K562 (cell line): ENCODE measurements around the gene GPAT3. TPM values are rescaled to one million over a fixed set of nuclear protein-coding genes. Genes with fewer than 3 reads are reported as not detected.

ENCODE experiments used
- BDP1 ChIP-seq: IDR thresholded peaks from 3 replicates; pipeline ENCODE4 v1.6.1; 2011; ENCODE audit not compliant: insufficient read length, insufficient read depth
- CREM ChIP-seq: IDR thresholded peaks from 2 replicates; pipeline ENCODE4 v1.6.1; 2014; ENCODE audit warnings: antibody characterized with exemption, low read depth
- EP300 ChIP-seq: IDR thresholded peaks from 2 replicates; pipeline ENCODE4 v1.6.1; 2012; ENCODE audit warnings: low read length, improper control_type of control experiment
- FOXM1 ChIP-seq, 2 experiments: fragments of 450-650 bp in 1 of 2; sonication (generic) in 1 of 2; formaldehyde crosslinking in 1 of 2; IDR thresholded peaks; 2 replicates each; pipeline versions ENCODE4 v1.6.1 to v1.9.0; 2017 to 2022; ENCODE audit warnings: low read depth in 2 of 2, mild to moderate bottlenecking in 2 of 2, missing genetic modification reagents in 1 of 2, moderate library complexity in 1 of 2
- MEIS2 ChIP-seq: fragments of 450-650 bp; IDR thresholded peaks from 2 replicates; pipeline ENCODE4 v1.6.1; 2014; ENCODE audit warnings: mild to moderate bottlenecking; ENCODE audit not compliant: partially characterized antibody
- PCBP1 ChIP-seq: fragments of 200-400 bp; formaldehyde crosslinking; IDR thresholded peaks from 2 replicates; pipeline ENCODE4 v1.6.1; 2018; ENCODE audit warnings: mild to moderate bottlenecking, low read depth, low read length; ENCODE audit not compliant: poor library complexity, severe bottlenecking
- PHB2 ChIP-seq: fragments of 450-650 bp; IDR thresholded peaks from 2 replicates; pipeline ENCODE4 v1.6.1; 2017; ENCODE audit warnings: low read depth
- PPARD ChIP-seq: fragments of 250-450 bp; sonication (Bioruptor Pico); IDR thresholded peaks from 2 replicates; pipeline ENCODE4 v1.8.0; 2022; ENCODE audit warnings: inconsistent platforms, mild to moderate bottlenecking, moderate library complexity
- SPI1 ChIP-seq: IDR thresholded peaks from 2 replicates; pipeline ENCODE4 v1.6.1; 2011; ENCODE audit warnings: low read depth, low read length, control low read depth, borderline replicate concordance
- SRF ChIP-seq, 2 experiments: fragments of 250-450, 450-650 bp in 1 of 2; sonication (Bioruptor Pico) in 1 of 2; sonication (generic) in 1 of 2; formaldehyde crosslinking; IDR thresholded peaks; 2 replicates each; pipeline versions ENCODE4 v1.5.0 to v1.5.1; 2020 to 2022; ENCODE audit warnings: mild to moderate bottlenecking in 1 of 2, missing genetic modification reagents in 1 of 2
- ZNF232 ChIP-seq: sonication (generic); formaldehyde crosslinking; IDR thresholded peaks from 2 replicates; pipeline ENCODE4 v1.8.0; 2022; ENCODE audit warnings: mild to moderate bottlenecking, missing genetic modification reagents
- ZSCAN29 ChIP-seq: fragments of 450-650 bp; IDR thresholded peaks from 2 replicates; pipeline ENCODE4 v1.6.1; 2017
- ZSCAN32 ChIP-seq: fragments of 450-650 bp; formaldehyde crosslinking; IDR thresholded peaks from 2 replicates; pipeline ENCODE4 v1.4.0; 2020; ENCODE audit warnings: mild to moderate bottlenecking, moderate library complexity
- ZZZ3 ChIP-seq: fragments of 450-650 bp; IDR thresholded peaks from 2 replicates; pipeline ENCODE4 v1.6.1; 2016; ENCODE audit warnings: antibody characterized with exemption, mild to moderate bottlenecking, moderate library complexity
- polyA plus RNA-seq, 8 experiments: library from polyadenylated mRNA; depleted of rRNA in 4 of 8; stranded (reverse) in 5 of 8; unstranded in 3 of 8; fragments of >200 nt; fragmentation: Nextera tagmentation in 2 of 8; fragmentation: Illumina TruSeq in 1 of 8; extraction: Ambion mirVana in 2 of 8; extraction: Trizol in 1 of 8; gene quantifications; 2 replicates each; pipeline versions ENCODE4 v1.2.1 to v1.2.3, GENCODE V29; 2011 to 2014; ENCODE audit warnings: inconsistent platforms in 1 of 8, missing spikeins in 1 of 8
- total RNA-seq, 7 experiments: library from RNA; depleted of rRNA in 6 of 7; stranded (reverse); fragments of >200 nt in 6 of 7; fragmentation: Illumina TruSeq in 2 of 7; extraction: Trizol in 2 of 7; gene quantifications; 2 replicates each; pipeline versions ENCODE4 v1.2.1 to v1.2.3, GENCODE V29; 2011 to 2021; ENCODE audit warnings: low replicate concordance in 1 of 7
- TF ChIP-seq, protein P1 (sequence below): sonication (generic); formaldehyde crosslinking; IDR thresholded peaks from 2 replicates; pipeline ENCODE4 v1.8.1; 2023; ENCODE audit warnings: mild to moderate bottlenecking, missing genetic modification reagents
- TF ChIP-seq, protein P2 (sequence below): fragments of 250-450 bp; sonication (Bioruptor Pico); IDR thresholded peaks from 2 replicates; pipeline ENCODE4 v1.8.0; 2022; ENCODE audit warnings: inconsistent platforms, mild to moderate bottlenecking, moderate library complexity, borderline replicate concordance
- TF ChIP-seq, protein P3 (sequence below): IDR thresholded peaks from 3 replicates; pipeline ENCODE4 v1.6.1; 2011; ENCODE audit warnings: borderline replicate concordance, mild to moderate bottlenecking, moderate library complexity; ENCODE audit not compliant: insufficient read length; ENCODE audit errors: extremely low read depth
- TF ChIP-seq, protein P4 (sequence below), 3 experiments: fragments of 200-800 bp in 1 of 3; sonication (Bioruptor generic) in 1 of 3; sonication (generic) in 1 of 3; formaldehyde crosslinking in 1 of 3; IDR thresholded peaks; 2 replicates each; pipeline versions ENCODE4 v1.6.1 to v1.8.0; 2016 to 2022; ENCODE audit warnings: mild to moderate bottlenecking in 2 of 3, missing compliant biosample characterization in 2 of 3, missing genetic modification characterization in 2 of 3, missing genetic modification reagents in 1 of 3
- TF ChIP-seq, protein P5 (sequence below): sonication (generic); formaldehyde crosslinking; IDR thresholded peaks from 2 replicates; pipeline ENCODE4 v1.8.0; 2023; ENCODE audit warnings: mild to moderate bottlenecking, missing genetic modification reagents

The GPAT3 gene
- total and polyA plus RNA-seq, 9 of the 15 experiments (the other 6 are each of a cell fraction or from before 2014, with no cell fraction given): 4.1 to 16.1 (median 13.1) TPM

DNA sequence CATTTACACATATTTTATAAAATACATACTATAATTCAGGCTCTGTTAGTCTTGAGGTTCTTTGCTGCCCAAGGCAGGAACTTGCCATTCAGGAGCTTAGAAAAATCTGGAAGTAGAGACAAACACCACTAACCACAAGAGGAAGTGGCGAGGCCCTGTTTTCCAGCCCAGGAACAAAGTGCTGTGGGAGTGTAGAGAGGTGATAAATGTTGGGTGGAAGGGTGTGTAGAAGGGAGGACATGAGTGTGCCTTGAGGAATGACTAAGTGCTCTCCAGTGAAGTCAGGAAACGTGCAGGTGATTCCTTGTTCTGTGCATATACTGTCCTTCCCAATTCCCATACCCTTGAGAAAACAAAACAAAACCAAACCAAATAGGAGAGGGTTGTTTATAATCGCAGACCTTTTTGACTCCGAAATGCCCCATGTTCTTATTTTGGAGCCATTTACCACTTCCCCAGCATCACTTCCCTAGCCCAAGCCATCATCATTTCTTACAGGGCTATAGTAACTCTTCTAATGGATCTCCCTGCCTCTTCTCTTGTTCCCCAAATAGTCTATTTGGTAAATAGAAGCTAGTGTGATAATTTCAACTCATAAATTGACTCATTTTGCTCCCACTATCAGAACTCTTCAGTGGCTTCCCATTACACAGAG is 83.2 kb downstream of the GPAT3 start (continued):
- no peak for TF ChIP-seq SRF (CRISPR knock-in tag; IDR thresholded peaks at IDR 0.05)
- TF ChIP-seq PPARD: no peak
- TF ChIP-seq MEIS2: no peak
- TF ChIP-seq, protein P1, sequence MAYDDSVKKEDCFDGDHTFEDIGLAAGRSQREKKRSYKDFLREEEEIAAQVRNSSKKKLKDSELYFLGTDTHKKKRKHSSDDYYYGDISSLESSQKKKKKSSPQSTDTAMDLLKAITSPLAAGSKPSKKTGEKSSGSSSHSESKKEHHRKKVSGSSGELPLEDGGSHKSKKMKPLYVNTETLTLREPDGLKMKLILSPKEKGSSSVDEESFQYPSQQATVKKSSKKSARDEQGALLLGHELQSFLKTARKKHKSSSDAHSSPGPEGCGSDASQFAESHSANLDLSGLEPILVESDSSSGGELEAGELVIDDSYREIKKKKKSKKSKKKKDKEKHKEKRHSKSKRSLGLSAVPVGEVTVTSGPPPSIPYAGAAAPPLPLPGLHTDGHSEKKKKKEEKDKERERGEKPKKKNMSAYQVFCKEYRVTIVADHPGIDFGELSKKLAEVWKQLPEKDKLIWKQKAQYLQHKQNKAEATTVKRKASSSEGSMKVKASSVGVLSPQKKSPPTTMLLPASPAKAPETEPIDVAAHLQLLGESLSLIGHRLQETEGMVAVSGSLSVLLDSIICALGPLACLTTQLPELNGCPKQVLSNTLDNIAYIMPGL (CRISPR knock-in tag): no peak
- TF ChIP-seq, protein P2, sequence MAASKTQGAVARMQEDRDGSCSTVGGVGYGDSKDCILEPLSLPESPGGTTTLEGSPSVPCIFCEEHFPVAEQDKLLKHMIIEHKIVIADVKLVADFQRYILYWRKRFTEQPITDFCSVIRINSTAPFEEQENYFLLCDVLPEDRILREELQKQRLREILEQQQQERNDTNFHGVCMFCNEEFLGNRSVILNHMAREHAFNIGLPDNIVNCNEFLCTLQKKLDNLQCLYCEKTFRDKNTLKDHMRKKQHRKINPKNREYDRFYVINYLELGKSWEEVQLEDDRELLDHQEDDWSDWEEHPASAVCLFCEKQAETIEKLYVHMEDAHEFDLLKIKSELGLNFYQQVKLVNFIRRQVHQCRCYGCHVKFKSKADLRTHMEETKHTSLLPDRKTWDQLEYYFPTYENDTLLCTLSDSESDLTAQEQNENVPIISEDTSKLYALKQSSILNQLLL (CRISPR knock-in tag): no peak
- peak; percentile 77 for TF ChIP-seq EP300
- no peak for TF ChIP-seq ZSCAN29
- peak; percentile 94 for TF ChIP-seq SPI1
- no peak for TF ChIP-seq ZSCAN32 (CRISPR knock-in tag)
- no peak for TF ChIP-seq ZZZ3
- peak; percentile 48 for TF ChIP-seq CREM
- TF ChIP-seq, protein P3, sequence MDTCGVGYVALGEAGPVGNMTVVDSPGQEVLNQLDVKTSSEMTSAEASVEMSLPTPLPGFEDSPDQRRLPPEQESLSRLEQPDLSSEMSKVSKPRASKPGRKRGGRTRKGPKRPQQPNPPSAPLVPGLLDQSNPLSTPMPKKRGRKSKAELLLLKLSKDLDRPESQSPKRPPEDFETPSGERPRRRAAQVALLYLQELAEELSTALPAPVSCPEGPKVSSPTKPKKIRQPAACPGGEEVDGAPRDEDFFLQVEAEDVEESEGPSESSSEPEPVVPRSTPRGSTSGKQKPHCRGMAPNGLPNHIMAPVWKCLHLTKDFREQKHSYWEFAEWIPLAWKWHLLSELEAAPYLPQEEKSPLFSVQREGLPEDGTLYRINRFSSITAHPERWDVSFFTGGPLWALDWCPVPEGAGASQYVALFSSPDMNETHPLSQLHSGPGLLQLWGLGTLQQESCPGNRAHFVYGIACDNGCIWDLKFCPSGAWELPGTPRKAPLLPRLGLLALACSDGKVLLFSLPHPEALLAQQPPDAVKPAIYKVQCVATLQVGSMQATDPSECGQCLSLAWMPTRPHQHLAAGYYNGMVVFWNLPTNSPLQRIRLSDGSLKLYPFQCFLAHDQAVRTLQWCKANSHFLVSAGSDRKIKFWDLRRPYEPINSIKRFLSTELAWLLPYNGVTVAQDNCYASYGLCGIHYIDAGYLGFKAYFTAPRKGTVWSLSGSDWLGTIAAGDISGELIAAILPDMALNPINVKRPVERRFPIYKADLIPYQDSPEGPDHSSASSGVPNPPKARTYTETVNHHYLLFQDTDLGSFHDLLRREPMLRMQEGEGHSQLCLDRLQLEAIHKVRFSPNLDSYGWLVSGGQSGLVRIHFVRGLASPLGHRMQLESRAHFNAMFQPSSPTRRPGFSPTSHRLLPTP: no peak
- no peak for TF ChIP-seq PCBP1
- no peak for TF ChIP-seq ZNF232 (CRISPR knock-in tag)
- TF ChIP-seq, protein P4, sequence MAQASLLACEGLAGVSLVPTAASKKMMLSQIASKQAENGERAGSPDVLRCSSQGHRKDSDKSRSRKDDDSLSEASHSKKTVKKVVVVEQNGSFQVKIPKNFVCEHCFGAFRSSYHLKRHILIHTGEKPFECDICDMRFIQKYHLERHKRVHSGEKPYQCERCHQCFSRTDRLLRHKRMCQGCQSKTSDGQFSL (CRISPR knock-in tag; IDR thresholded peaks at IDR 0.05): no peak
- TF ChIP-seq, protein P4 (tag; IDR thresholded peaks at IDR 0.05): no peak
- TF ChIP-seq PHB2: no peak
- TF ChIP-seq FOXM1 (IDR thresholded peaks at IDR 0.05; ENCODE audit: low read depth): peak; percentile 47; the same call in 1 of the 2 replicates
- no peak for TF ChIP-seq FOXM1 (CRISPR knock-in tag; IDR thresholded peaks at IDR 0.05; ENCODE audit: low read depth)
- TF ChIP-seq, protein P5, sequence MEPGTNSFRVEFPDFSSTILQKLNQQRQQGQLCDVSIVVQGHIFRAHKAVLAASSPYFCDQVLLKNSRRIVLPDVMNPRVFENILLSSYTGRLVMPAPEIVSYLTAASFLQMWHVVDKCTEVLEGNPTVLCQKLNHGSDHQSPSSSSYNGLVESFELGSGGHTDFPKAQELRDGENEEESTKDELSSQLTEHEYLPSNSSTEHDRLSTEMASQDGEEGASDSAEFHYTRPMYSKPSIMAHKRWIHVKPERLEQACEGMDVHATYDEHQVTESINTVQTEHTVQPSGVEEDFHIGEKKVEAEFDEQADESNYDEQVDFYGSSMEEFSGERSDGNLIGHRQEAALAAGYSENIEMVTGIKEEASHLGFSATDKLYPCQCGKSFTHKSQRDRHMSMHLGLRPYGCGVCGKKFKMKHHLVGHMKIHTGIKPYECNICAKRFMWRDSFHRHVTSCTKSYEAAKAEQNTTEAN: no peak
- no peak for TF ChIP-seq BDP1
